ENCODE data around the gene PDCD10. TPM values are rescaled to one million over a fixed set of nuclear protein-coding genes. Genes with fewer than 3 reads are reported as not detected.

Gene PDCD10
- total RNA-seq, 1 donor from 2014 or later, result 54.1 TPM

DNA sequence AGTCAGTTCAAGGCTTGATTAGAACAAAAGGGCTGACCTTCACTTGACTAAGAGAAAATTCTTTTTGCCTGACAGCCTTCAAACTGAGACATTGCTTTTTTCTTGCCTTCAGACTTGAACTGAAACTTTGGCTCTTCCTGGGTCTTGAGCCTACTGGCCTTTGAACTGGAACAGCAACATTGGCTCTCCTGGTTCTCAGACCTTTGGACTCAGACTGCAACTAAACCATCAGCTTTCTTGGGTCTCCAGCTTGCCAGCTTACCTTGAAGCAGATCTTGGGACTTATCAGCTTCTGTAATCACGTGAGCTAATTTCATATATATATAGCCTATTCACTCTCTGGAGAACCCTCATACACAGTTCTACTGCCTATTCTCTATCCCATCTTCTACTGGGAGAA, 61.5 kb downstream of the PDCD10 start:
- DNase-seq, result no peak

GRCh38 chr3:167671878-167672427, 62.7 kb downstream of the PDCD10 start:
- no peak for DNase-seq

GRCh38 chr3:167669699-167670098, 65.0 kb downstream of the PDCD10 start:
- no peak for DNase-seq

GRCh38 chr3:167668651-167669050, 66.0 kb downstream of the PDCD10 start:
- no peak for DNase-seq

- DNase-seq, result no peak
These were observed 68.1 kb downstream of the PDCD10 start for GRCh38 chr3:167666563-167666962.

- DNase-seq, result no peak
These were observed 71.7 kb downstream of the PDCD10 start for GRCh38 chr3:167662919-167663400.

DNA sequence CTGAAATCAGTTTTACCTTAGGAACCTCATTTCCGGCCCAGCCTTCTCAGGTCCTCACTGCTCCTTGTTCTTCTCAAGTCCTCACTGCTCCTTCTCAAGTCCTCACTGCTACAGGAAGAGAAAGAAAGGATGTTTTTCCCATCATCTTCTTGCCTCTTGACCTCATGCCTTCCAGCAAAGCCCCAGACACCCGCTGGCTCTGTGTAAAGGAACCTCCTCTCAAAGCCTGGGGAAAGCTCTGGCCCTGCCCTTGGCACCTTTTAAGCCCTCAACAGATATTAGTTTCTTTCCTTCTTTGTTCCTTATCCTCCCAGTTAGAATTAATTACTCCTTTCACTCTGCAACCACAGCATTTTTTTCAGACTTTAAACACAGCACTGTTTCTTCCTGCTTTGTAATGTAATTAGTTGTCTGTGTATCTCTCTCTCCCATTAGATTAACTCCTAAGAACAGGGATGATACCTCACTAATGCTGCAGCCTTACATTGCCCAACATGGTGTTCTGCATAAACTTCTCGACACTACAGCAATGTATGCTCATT, 76.9 kb downstream of the PDCD10 start:
- DNase-seq, result no peak

DNA sequence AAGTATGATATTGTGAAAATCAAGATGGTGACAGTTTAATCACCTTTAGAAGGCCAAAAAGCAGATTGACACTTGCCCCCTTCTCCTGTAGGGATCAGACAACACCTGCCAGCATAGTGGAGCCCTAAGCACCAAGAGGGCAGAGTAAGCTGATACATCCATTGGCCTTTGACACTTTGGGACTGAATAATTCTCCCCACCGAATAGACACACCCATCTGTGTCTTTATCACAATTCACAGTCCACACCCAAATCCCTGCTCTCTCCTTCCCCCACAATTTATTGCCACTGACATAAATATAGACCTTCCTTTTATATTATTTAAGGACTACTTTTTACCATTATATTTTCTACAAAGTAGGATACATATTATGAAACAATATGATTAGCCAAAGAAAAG, 77.9 kb downstream of the PDCD10 start:
- no peak for DNase-seq

GRCh38 chr3:167653760-167654159, 80.9 kb downstream of the PDCD10 start, which contains the start of gene WDR49:
Gene WDR49, minus strand, starts transcription at chr3:167653942. Its CDS starts 517 bp downstream, at chr3:167653425.
- DNase-seq, result peak; percentile 15

DNA sequence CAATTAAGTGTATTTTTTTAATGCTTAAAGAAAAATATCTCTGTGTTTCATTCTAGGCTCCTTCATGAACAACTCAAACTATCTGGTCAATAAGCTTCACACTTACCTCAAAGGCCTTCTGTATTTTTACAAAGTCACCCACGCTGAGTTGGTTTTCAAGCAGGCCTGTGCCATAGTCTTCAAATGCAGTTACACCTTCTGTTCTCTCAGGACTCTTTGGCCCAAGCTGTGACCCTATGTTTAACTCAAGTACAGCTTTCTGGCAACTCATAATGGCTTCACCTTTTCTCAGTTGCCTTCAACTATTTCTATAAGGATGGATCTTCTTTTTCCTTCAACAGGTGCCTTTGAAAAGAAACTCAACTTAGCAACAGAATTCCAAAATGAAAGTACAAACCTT, 81.5 kb downstream of the PDCD10 start:
- no peak for DNase-seq

- no peak for DNase-seq
These were observed 82.9 kb downstream of the PDCD10 start for GRCh38 chr3:167651826-167652225.

- DNase-seq, result no peak
These were observed 84.2 kb downstream of the PDCD10 start for GRCh38 chr3:167650459-167650858.

DNA sequence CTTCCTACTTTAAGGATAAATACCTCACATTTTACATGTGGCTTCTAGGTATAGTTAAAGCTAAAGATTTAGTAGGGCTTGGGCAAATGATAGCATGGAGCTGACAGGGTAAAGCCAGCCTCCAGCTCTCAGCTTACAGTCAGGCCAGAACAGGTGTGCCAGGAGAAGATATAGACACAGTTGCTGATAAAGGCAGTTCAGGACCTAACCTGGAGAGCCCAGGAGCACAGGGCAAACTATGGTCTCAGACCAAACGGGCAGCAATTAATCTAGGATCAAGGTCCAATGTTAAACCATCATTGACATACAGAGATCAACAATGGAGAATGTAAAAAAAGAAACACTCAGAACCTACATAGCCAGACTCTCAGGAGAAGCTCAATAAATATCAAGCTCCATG, 84.9 kb downstream of the PDCD10 start:
- DNase-seq, result no peak

GRCh38 chr3:167644611-167645010, 90.1 kb downstream of the PDCD10 start:
- no peak for DNase-seq

Small RNA genes lying within 50 kb of the gene (small RNA-seq; reads per million reads assigned to genes)
- gene HMGN1P8 (ENCODE audit: low replicate concordance), result not detected

Other genes starting within 250 kb of the PDCD10 start
- 0.49 TPM for gene WDR49, start 81.0 kb downstream of the PDCD10 start, total RNA-seq
- gene SERPINI1, start 829 bp upstream of the PDCD10 start, total RNA-seq, result 14.6 TPM